ENCODE measurements around the gene NYAP1. TPM values are rescaled to one million over a fixed set of nuclear protein-coding genes. Genes with fewer than 3 reads are reported as not detected.

Gene NYAP1
- total and polyA plus RNA-seq, 2 of the 8 experiments (the other 6 are each of a cell fraction or from before 2014, with no cell fraction given) = 1.9 to 4.6 TPM

DNA sequence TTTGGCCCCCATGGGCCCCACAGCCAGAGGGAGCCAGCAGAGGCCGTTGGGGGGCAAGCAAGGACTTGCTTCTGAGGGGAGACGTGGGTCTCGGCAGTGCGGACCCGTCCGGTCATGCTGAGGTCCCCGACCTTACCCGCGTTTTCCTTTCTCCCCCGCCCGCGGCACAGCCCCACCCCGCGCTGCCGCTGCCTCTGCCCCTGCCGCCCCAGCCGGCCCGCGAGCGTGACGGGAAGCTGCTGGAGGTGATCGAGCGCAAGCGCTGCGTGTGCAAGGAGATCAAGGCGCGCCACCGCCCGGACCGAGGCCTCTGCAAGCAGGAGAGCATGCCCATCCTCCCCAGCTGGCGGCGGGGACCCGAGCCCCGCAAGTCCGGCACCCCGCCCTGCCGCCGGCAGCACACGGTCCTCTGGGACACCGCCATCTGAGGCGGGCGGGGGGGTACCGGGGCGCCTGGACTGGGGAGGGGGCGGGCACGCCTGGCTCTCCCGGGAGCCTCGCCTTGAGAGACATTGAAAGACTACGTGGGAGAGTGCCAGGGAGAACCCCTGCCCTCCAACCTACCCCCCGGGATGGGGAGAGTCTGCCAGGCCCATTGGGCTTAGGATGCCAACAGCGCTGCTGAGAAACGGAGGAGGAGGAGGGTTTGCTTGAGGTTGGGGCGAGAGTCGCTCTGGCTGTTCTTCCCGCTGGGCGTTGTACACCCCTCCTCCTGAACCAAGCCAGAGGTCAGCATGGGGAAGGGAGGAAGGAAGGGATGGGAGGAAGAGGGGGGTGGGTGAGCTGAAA, 9.9 kb downstream of the NYAP1 start:
- Histone ChIP-seq H3K23ac (ENCODE audit: insufficient read length) (no peak overlapping the region), H2BK12ac (ENCODE audit: low read depth, low read length) (no peak overlapping the region), H3K4me2 (ENCODE audit: insufficient read depth in 1 of 2, low read depth in 2 of 2, low read length in 2 of 2) (peak overlapping the region; percentile 77 to 79), H3K23me2 (ENCODE audit: low read depth, low read length) (peaks cover 7% of the 10 kb centered on the region; the same call in 1 of the 2 replicates), H3K56ac (replicated peaks; ENCODE audit: insufficient read length, low read depth, low read length) (no peak overlapping the region), H3K18ac (ENCODE audit: extremely low read depth, low read length) (peak overlapping the region; percentile 60), H2BK5ac (ENCODE audit: low read depth, low read length) (no peak overlapping the region; the same call in 1 of the 2 replicates), H4K91ac (replicated peaks; ENCODE audit: insufficient read length, low read length) (no peak overlapping the region), H3K4ac (replicated peaks; ENCODE audit: insufficient read length, low read depth, low read length) (no peak overlapping the region), H3K79me2 (ENCODE audit: control insufficient read depth in 1 of 2, insufficient read depth in 2 of 2, low read length in 2 of 2) (no peaks in the 10 kb centered on the region), H2BK20ac (ENCODE audit: low read length) (no peak overlapping the region), H4K8ac (ENCODE audit: extremely low read depth, insufficient read depth, low read length) (peak overlapping the region; percentile 53; the same call in 1 of the 2 replicates), H3K27ac (ENCODE audit: low read depth, low read length) (no peak overlapping the region), H2AFZ (ENCODE audit: low read length) (peak overlapping the region; percentile 88; the same call in 1 of the 2 replicates), H3K36me3 (ENCODE audit: control insufficient read depth in 2 of 4, insufficient read depth in 4 of 4, low read length in 3 of 4) (peaks cover 0 to 4% (median 0%) of the 10 kb centered on the region in 4 experiments; a peak in 2 of 8 replicates), H3K27me3 (replicated peaks in 1 of 4; ENCODE audit: control insufficient read depth in 3 of 4, extremely low read depth in 1 of 4, insufficient read depth in 3 of 4, low read length in 3 of 4) (peaks cover 0 to 4% (median 2%) of the 10 kb centered on the region in 4 experiments; a peak in 5 of 7 replicates), H3K9me3 (ENCODE audit: insufficient read depth in 2 of 2, low read depth in 1 of 2, low read length in 1 of 2) (no peaks in the 10 kb centered on the region), H4K5ac (ENCODE audit: insufficient read length, low read depth, low read length) (no peak overlapping the region), H3K14ac (ENCODE audit: insufficient read length) (no peak overlapping the region), H3K4me3 (ENCODE audit: extremely low read depth in 1 of 4, insufficient read depth in 2 of 4, low read depth in 3 of 4, low read length in 4 of 4) (peak overlapping the region; percentile 38 to 68 (median 43)), H3K79me1 (ENCODE audit: low read depth, low read length) (no peaks in the 10 kb centered on the region), H3K4me1 (replicated peaks in 1 of 4; ENCODE audit: control insufficient read depth in 3 of 4, insufficient read depth in 4 of 4, low read length in 3 of 4) (peaks cover 2 to 16% (median 11%) of the 10 kb centered on the region in 4 experiments), H2AK5ac (ENCODE audit: low read depth, low read length) (no peak overlapping the region), H2BK120ac (replicated peaks; ENCODE audit: low read depth, low read length) (no peak overlapping the region), H3K9ac (replicated peaks in 1 of 4; ENCODE audit: extremely low read depth in 1 of 4, low read depth in 3 of 4, low read length in 3 of 4) (0 out of 7 replicates have a peak overlapping the region, but pooled peaks of 1 of the 4 experiments have one; percentile 50), H4K20me1 (replicated peaks in 1 of 2; ENCODE audit: control insufficient read depth in 1 of 2, insufficient read depth in 2 of 2, low read length in 2 of 2) (peaks cover 0 to 7% of the 10 kb centered on the region in 2 experiments), H2BK15ac (ENCODE audit: low read length) (no peak overlapping the region)
- CTCF ChIA-PET (ENCODE audit: partially characterized antibody) = interaction anchor here (1.0 to 3.7 kb wide), 7 partner anchors 9 to 73 kb away, joined by 3 to 17 read pairs (median 4); partner anchors contain the start of gene NYAP1
- WGBS, 2 experiments (ENCODE audit: extremely low coverage in 1 of 2, insufficient coverage in 1 of 2, insufficient read length in 1 of 2, insufficient replicate concordance in 2 of 2, low coverage in 1 of 2, low lambda C conversion rate in 2 of 2, missing lambda C conversion rate in 1 of 2) = 6% methylated on average over 23 of the region's 56 CpGs; no CpG with 5 or more reads in 1 of the 2 experiments
- POLR2A ChIA-PET (ENCODE audit: partially characterized antibody) = interaction anchor here (0.7 to 1.8 kb wide), 10 partner anchors 8 to 400 kb away, joined by 3 to 7 read pairs (median 4); partner anchors contain the start of genes AGFG2, NYAP1 and PPP1R35
- FAIRE-seq (no peak), DNase-seq (ENCODE audit: low read depth in 1 of 2, low spot score in 2 of 2) (peak in 1 of 2 experiments; percentile 73)
- TF ChIP-seq SIRT6 (IDR thresholded peaks at IDR 0.05; ENCODE audit: low read length) = no peak
- peak; percentile 42 for TF ChIP-seq KDM4A (IDR thresholded peaks at IDR 0.05; ENCODE audit: low read depth, low read length, severe bottlenecking)
- TF ChIP-seq, protein P1, sequence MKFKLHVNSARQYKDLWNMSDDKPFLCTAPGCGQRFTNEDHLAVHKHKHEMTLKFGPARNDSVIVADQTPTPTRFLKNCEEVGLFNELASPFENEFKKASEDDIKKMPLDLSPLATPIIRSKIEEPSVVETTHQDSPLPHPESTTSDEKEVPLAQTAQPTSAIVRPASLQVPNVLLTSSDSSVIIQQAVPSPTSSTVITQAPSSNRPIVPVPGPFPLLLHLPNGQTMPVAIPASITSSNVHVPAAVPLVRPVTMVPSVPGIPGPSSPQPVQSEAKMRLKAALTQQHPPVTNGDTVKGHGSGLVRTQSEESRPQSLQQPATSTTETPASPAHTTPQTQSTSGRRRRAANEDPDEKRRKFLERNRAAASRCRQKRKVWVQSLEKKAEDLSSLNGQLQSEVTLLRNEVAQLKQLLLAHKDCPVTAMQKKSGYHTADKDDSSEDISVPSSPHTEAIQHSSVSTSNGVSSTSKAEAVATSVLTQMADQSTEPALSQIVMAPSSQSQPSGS (IDR thresholded peaks at IDR 0.05; ENCODE audit: low read length) = no peak
- no peak for TF ChIP-seq SUZ12 (IDR thresholded peaks at IDR 0.05; ENCODE audit: low read length)
- TF ChIP-seq, protein P2, sequence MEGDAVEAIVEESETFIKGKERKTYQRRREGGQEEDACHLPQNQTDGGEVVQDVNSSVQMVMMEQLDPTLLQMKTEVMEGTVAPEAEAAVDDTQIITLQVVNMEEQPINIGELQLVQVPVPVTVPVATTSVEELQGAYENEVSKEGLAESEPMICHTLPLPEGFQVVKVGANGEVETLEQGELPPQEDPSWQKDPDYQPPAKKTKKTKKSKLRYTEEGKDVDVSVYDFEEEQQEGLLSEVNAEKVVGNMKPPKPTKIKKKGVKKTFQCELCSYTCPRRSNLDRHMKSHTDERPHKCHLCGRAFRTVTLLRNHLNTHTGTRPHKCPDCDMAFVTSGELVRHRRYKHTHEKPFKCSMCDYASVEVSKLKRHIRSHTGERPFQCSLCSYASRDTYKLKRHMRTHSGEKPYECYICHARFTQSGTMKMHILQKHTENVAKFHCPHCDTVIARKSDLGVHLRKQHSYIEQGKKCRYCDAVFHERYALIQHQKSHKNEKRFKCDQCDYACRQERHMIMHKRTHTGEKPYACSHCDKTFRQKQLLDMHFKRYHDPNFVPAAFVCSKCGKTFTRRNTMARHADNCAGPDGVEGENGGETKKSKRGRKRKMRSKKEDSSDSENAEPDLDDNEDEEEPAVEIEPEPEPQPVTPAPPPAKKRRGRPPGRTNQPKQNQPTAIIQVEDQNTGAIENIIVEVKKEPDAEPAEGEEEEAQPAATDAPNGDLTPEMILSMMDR (IDR thresholded peaks at IDR 0.05; ENCODE audit: control extremely low read depth in 1 of 3, insufficient read depth in 1 of 3, low read depth in 1 of 3, low read length in 3 of 3) = peak in 1 of 3 experiments; percentile 2; a peak in 1 of 4 replicates
- TF ChIP-seq, protein P3, sequence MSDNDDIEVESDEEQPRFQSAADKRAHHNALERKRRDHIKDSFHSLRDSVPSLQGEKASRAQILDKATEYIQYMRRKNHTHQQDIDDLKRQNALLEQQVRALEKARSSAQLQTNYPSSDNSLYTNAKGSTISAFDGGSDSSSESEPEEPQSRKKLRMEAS (IDR thresholded peaks at IDR 0.05) = peak; percentile 38; the same call in 1 of the 2 replicates

Measured in H1 (cell line).